Panc1 (cell line): ENCODE data around the gene CD58. TPM values are rescaled to one million over a fixed set of nuclear protein-coding genes. Genes with fewer than 3 reads are reported as not detected.

Source experiments
- ATAC-seq: fragments of 200-7000 bp; cut with Tn5 transposase; 2 replicates; pipeline ENCODE4 v1.9.1; 2020; ENCODE audit warnings: mild to moderate bottlenecking, moderate library complexity
- BruUV-seq: library from RNA; stranded (reverse); fragments of 400-500 nt; replicated peaks from 2 replicates; lab custom pipeline; 2021; lab: Mats Ljungman, UMichigan
- CTCF ChIA-PET: fragments of 300-600 bp; sonication (Branson Sonifier 250); formaldehyde crosslinking; loops from one replicate; lab custom pipeline; 2022; ENCODE audit warnings: antibody characterized with exemption; lab: Charles Lee
- POLR2A ChIA-PET: fragments of 300-600 bp; sonication (Branson Sonifier 250); formaldehyde crosslinking; loops from one replicate; lab custom pipeline; 2022; ENCODE audit warnings: antibody characterized with exemption; lab: Charles Lee
- DNase-seq: peaks from one replicate; pipeline ENCODE4 v3.0.0-alpha.2; 2010; ENCODE audit warnings: low read depth, low spot score
- H3K27ac ChIP-seq: 2 replicates; pipeline ENCODE4 v1.5.1; 2011; ENCODE audit warnings: mild to moderate bottlenecking, low read length, inconsistent platforms
- H3K27me3 ChIP-seq: fragments of 200-500 bp; sonication (Bioruptor generic); 2 replicates; pipeline ENCODE4 v1.6.0; 2014; ENCODE audit warnings: low read length, inconsistent platforms; ENCODE audit not compliant: control insufficient read depth, insufficient read depth
- H3K36me3 ChIP-seq: fragments of 200-500 bp; sonication (Bioruptor generic); 2 replicates; pipeline ENCODE4 v1.5.1; 2014; ENCODE audit warnings: inconsistent platforms, mild to moderate bottlenecking, low read length, moderate library complexity; ENCODE audit not compliant: control insufficient read depth, insufficient read depth
- H3K4me1 ChIP-seq: 2 replicates; pipeline ENCODE4 v1.5.1; 2011; ENCODE audit warnings: inconsistent platforms, mild to moderate bottlenecking, low read length, moderate library complexity; ENCODE audit not compliant: control insufficient read depth, insufficient read depth
- H3K4me3 ChIP-seq, 2 experiments: 2 replicates each; pipeline ENCODE4 v1.5.1; 2011 to 2012; ENCODE audit warnings: low read depth in 2 of 2, low read length in 2 of 2, mild to moderate bottlenecking in 2 of 2, inconsistent platforms in 1 of 2, moderate library complexity in 1 of 2
- H3K9me3 ChIP-seq: fragments of 200-500 bp; sonication (Bioruptor generic); 2 replicates; pipeline ENCODE4 v1.5.1; 2014; ENCODE audit warnings: low read depth, mild to moderate bottlenecking, inconsistent platforms, low read length, moderate library complexity; ENCODE audit not compliant: control insufficient read depth, insufficient read depth
- CTCF ChIP-seq: fragments of 450-650 bp; IDR thresholded peaks from 2 replicates; pipeline ENCODE4 v1.5.1; 2017; ENCODE audit warnings: mild to moderate bottlenecking
- POLR2AphosphoS5 ChIP-seq: IDR thresholded peaks from 2 replicates; pipeline ENCODE4 v1.6.1; 2012; ENCODE audit warnings: mild to moderate bottlenecking, low read depth, low read length, moderate library complexity
- REST ChIP-seq, 2 experiments: IDR thresholded peaks; 2 replicates each; pipeline ENCODE4 v1.6.1; 2011 to 2012; ENCODE audit warnings: low read depth in 2 of 2, control low read depth in 1 of 2, low read length in 1 of 2, mild to moderate bottlenecking in 1 of 2, moderate library complexity in 1 of 2; ENCODE audit not compliant: insufficient read depth in 1 of 2
- SIN3A ChIP-seq: IDR thresholded peaks from 2 replicates; pipeline ENCODE4 v1.6.1; 2012; ENCODE audit warnings: low read depth, mild to moderate bottlenecking, low read length, moderate library complexity, borderline replicate concordance; ENCODE audit not compliant: insufficient read depth
- TCF7L2 ChIP-seq: IDR thresholded peaks from 2 replicates; pipeline ENCODE4 v1.6.1; 2011; ENCODE audit warnings: mild to moderate bottlenecking, low read depth, low read length, inconsistent platforms
- in situ Hi-C: cut with HindIII; loops from 2 replicates; pipeline ENCODE4 v1.10.0; 2016; ENCODE audit warnings: low sequenced_read_pairs, low pct_unique_long_range_greater_than_20kb
- intact Hi-C: fragments of 100-400 bp; cut with micrococcal nuclease; formaldehyde crosslinking; loops from one replicate; pipeline ENCODE4 v1.10.0; 2022; ENCODE audit not compliant: unreplicated experiment
- total RNA-seq: library from RNA; stranded (reverse); gene quantifications from one replicate; pipeline ENCODE4 v1.2.1, GENCODE V29; 2021; ENCODE audit not compliant: unreplicated experiment

Gene CD58
- total RNA-seq, 1 experiment from 2014 or later, result 12.6 TPM

- Histone ChIP-seq H3K9me3 (no peaks in the 10 kb centered on the region), H3K27ac (no peak overlapping the region), H3K4me3 (no peak overlapping the region), H3K27me3 (no peaks in the 10 kb centered on the region), H3K4me1 (no peaks in the 10 kb centered on the region), H3K36me3 (no peaks in the 10 kb centered on the region)
- intact Hi-C loops (no loop called here), in situ Hi-C loops (no loop called here)
- no peak for ATAC-seq
- ChIA-PET CTCF (no interaction called here), POLR2A (no interaction called here)
- no peak for TF ChIP-seq TCF7L2
- no peak for TF ChIP-seq CTCF
- TF ChIP-seq SIN3A, result no peak
- TF ChIP-seq POLR2AphosphoS5, result no peak
- TF ChIP-seq REST (IDR thresholded peaks at IDR 0.05; ENCODE audit: insufficient read depth in 1 of 2, low read depth in 2 of 2, low read length in 1 of 2), result no peak
- DNase-seq, result no peak
- BruUV-seq, result no TSS peak
Observed at GRCh38 chr1:116516631-116517030, 54.2 kb downstream of the CD58 start.

GRCh38 chr1:116515702-116516101 is 55.1 kb downstream of the CD58 start:
- Histone ChIP-seq H3K9me3 (no peaks in the 10 kb centered on the region), H3K27ac (no peak overlapping the region), H3K4me3 (no peak overlapping the region), H3K36me3 (no peaks in the 10 kb centered on the region), H3K27me3 (no peaks in the 10 kb centered on the region), H3K4me1 (no peaks in the 10 kb centered on the region)
- TF ChIP-seq POLR2AphosphoS5 (no peak), CTCF (no peak), REST (IDR thresholded peaks at IDR 0.05; ENCODE audit: insufficient read depth in 1 of 2, low read depth in 2 of 2, low read length in 1 of 2) (no peak), TCF7L2 (no peak), SIN3A (no peak)
- POLR2A ChIA-PET, result no interaction called here
- CTCF ChIA-PET, result no interaction called here
- in situ Hi-C loops, result no loop called here
- intact Hi-C loops, result no loop called here
- ATAC-seq (no peak), DNase-seq (no peak)
- BruUV-seq, result no TSS peak
